K562 (cell line): Measurements from ENCODE around the gene MARS1. TPM values are rescaled to one million over a fixed set of nuclear protein-coding genes. Genes with fewer than 3 reads are reported as not detected.

Source experiments
- ATAC-seq: fragments of 200-7000 bp; cut with Tn5 transposase; 3 replicates; pipeline ENCODE4 v1.9.1; 2020; ENCODE audit warnings: moderate library complexity
- BruUV-seq: library from RNA; stranded (reverse); fragments of 400-500 nt; replicated peaks from 2 replicates; lab custom pipeline; 2021; lab: Mats Ljungman, UMichigan
- CTCF ChIA-PET: fragments of 300-600 bp; formaldehyde crosslinking; extraction: SDS; loops from one replicate; lab custom pipeline; 2021; ENCODE audit warnings: low intra/inter-chr PET ratio; lab: Yijun Ruan, JAX
- POLR2A ChIA-PET: fragments of 300-600, 350-650 bp; sonication (Branson Sonifier 250); formaldehyde crosslinking; extraction: SDS; loops from one replicate; lab custom pipeline; 2021; ENCODE audit warnings: antibody characterized with exemption, inconsistent platforms; lab: Yijun Ruan, JAX
- DNase-seq, 4 experiments: peaks; one replicate each; pipeline versions ENCODE4 v3.0.0 to v3.0.0-alpha.2; 2011 to 2018; ENCODE audit warnings: low spot score in 3 of 4, mixed read lengths in 3 of 4; ENCODE audit errors: extremely low read depth in 1 of 4
- FAIRE-seq: peaks from 2 replicates; lab custom pipeline; 2011; peaks lifted over from hg19 to GRCh38; lab: Jason Lieb, UNC
- H2AFZ ChIP-seq: 2 replicates; pipeline ENCODE4 v1.6.0; 2011; ENCODE audit warnings: low read depth, low read length, control low read depth, inconsistent platforms
- H3K27ac ChIP-seq: fragments of 200-600 bp; 3 replicates; pipeline ENCODE4 v1.8.0; 2011; ENCODE audit warnings: low read depth, mild to moderate bottlenecking, control low read depth, inconsistent platforms, low read length, moderate library complexity, mixed read lengths; ENCODE audit errors: extremely low read depth
- H3K27me3 ChIP-seq, 2 experiments: fragments of 300-600 bp in 1 of 2; 2 replicates in 1 of 2; 3 replicates in 1 of 2; pipeline versions ENCODE4 v1.6.0 to v1.8.0; 2011; ENCODE audit warnings: inconsistent platforms in 2 of 2, low read length in 2 of 2, mild to moderate bottlenecking in 1 of 2, mixed read lengths in 1 of 2, moderate library complexity in 1 of 2; ENCODE audit not compliant: control insufficient read depth in 2 of 2, insufficient read depth in 2 of 2
- H3K36me3 ChIP-seq: fragments of 300-600 bp; 3 replicates; pipeline ENCODE4 v1.8.0; 2011; ENCODE audit warnings: mild to moderate bottlenecking, low read length, inconsistent platforms; ENCODE audit not compliant: control insufficient read depth, insufficient read depth
- H3K4me1 ChIP-seq, 2 experiments: fragments of 200-600 bp in 1 of 2; replicated peaks in 1 of 2; 2 replicates in 1 of 2; 3 replicates in 1 of 2; pipeline versions ENCODE4 v1.5.1 to v1.8.0; 2011; ENCODE audit warnings: inconsistent platforms in 2 of 2, low read length in 2 of 2, mild to moderate bottlenecking in 1 of 2, mixed read lengths in 1 of 2, moderate library complexity in 1 of 2; ENCODE audit not compliant: control insufficient read depth in 2 of 2, insufficient read depth in 2 of 2
- H3K4me2 ChIP-seq: 2 replicates; pipeline ENCODE4 v1.6.1; 2011; ENCODE audit warnings: low read length, control low read depth, inconsistent platforms, mixed read lengths; ENCODE audit not compliant: insufficient read depth
- H3K4me3 ChIP-seq: fragments of 200-600 bp; sonication (generic), shearing (Covaris generic); 2 replicates; pipeline ENCODE4 v1.5.1; 2016; ENCODE audit warnings: control low read depth, inconsistent platforms
- H3K79me2 ChIP-seq: fragments of 200-600 bp; 3 replicates; pipeline ENCODE4 v1.8.0; 2011; ENCODE audit warnings: low read length, inconsistent platforms; ENCODE audit not compliant: control insufficient read depth, insufficient read depth
- H3K9ac ChIP-seq, 2 experiments: 2 replicates each; pipeline versions ENCODE4 v1.6.0 to v1.6.1; 2011; ENCODE audit warnings: low read depth in 2 of 2, low read length in 2 of 2, control low read depth in 1 of 2, inconsistent platforms in 1 of 2, mild to moderate bottlenecking in 1 of 2, mixed read lengths in 1 of 2; ENCODE audit not compliant: insufficient read depth in 1 of 2
- H3K9me1 ChIP-seq: one replicate; pipeline ENCODE4 v1.6.0; 2011; ENCODE audit warnings: inconsistent platforms, mild to moderate bottlenecking, low read length, moderate library complexity; ENCODE audit not compliant: control insufficient read depth, insufficient read depth
- H3K9me3 ChIP-seq: replicated peaks from 2 replicates; pipeline ENCODE4 v1.5.1; 2011; ENCODE audit warnings: low read depth, low read length, inconsistent platforms; ENCODE audit not compliant: control insufficient read depth, insufficient read depth
- H4K20me1 ChIP-seq: replicated peaks from 2 replicates; pipeline ENCODE4 v1.6.1; 2011; ENCODE audit warnings: low read length, inconsistent platforms, mixed read lengths; ENCODE audit not compliant: control insufficient read depth, insufficient read depth
- BDP1 ChIP-seq: IDR thresholded peaks from 3 replicates; pipeline ENCODE4 v1.6.1; 2011; ENCODE audit not compliant: insufficient read length, insufficient read depth
- BMI1 ChIP-seq: fragments of 150-350 bp; IDR thresholded peaks from 2 replicates; pipeline ENCODE4 v1.6.1; 2014; ENCODE audit warnings: low read length
- HMGN3 ChIP-seq: IDR thresholded peaks from 2 replicates; pipeline ENCODE4 v1.6.1; 2011; ENCODE audit warnings: borderline replicate concordance, low read depth, mild to moderate bottlenecking, mixed read lengths, low read length; ENCODE audit not compliant: insufficient read length; ENCODE audit errors: extremely low read depth
- MAFK ChIP-seq: IDR thresholded peaks from 2 replicates; pipeline ENCODE4 v1.6.1; 2011; ENCODE audit warnings: low read length, improper control_type of control experiment
- MYC ChIP-seq, 2 experiments: fragments of 250-450 bp in 1 of 2; sonication (Bioruptor Pico) in 1 of 2; IDR thresholded peaks; 2 replicates each; pipeline versions ENCODE4 v1.5.1 to v1.6.1; 2012 to 2021; ENCODE audit warnings: low read depth in 2 of 2, borderline replicate concordance in 1 of 2, improper control_type of control experiment in 1 of 2, low read length in 1 of 2, mild to moderate bottlenecking in 1 of 2, moderate library complexity in 1 of 2
- NFE2 ChIP-seq: IDR thresholded peaks from 2 replicates; pipeline ENCODE4 v1.6.1; 2014; ENCODE audit warnings: antibody characterized with exemption, low read depth
- NFXL1 ChIP-seq: fragments of 450-650 bp; formaldehyde crosslinking; IDR thresholded peaks from 2 replicates; pipeline ENCODE4 v1.4.0; 2021; ENCODE audit warnings: mild to moderate bottlenecking
- RBFOX2 ChIP-seq: fragments of 200-400 bp; formaldehyde crosslinking; IDR thresholded peaks from 2 replicates; pipeline ENCODE4 v1.6.1; 2017; ENCODE audit warnings: low read depth, mild to moderate bottlenecking, low read length, moderate library complexity
- SRSF3 ChIP-seq: fragments of 200-400 bp; formaldehyde crosslinking; IDR thresholded peaks from 2 replicates; pipeline ENCODE4 v1.6.1; 2016; ENCODE audit warnings: mild to moderate bottlenecking, low read length, moderate library complexity; ENCODE audit not compliant: insufficient read depth
- SUPT5H ChIP-seq: fragments of 450-650 bp; IDR thresholded peaks from 2 replicates; pipeline ENCODE4 v1.6.1; 2016
- WHSC1 ChIP-seq: IDR thresholded peaks from one replicate; pipeline ENCODE4 v1.6.1; 2012; ENCODE audit warnings: low read length, control low read depth, inconsistent platforms
- ZNF197 ChIP-seq: fragments of 200-800 bp; sonication (Bioruptor generic); IDR thresholded peaks from 2 replicates; pipeline ENCODE4 v1.6.1; 2016; ENCODE audit warnings: low read depth, missing genetic modification characterization, missing compliant biosample characterization
- ZNF589 ChIP-seq: fragments of 200-800 bp; sonication (Bioruptor generic); IDR thresholded peaks from 2 replicates; pipeline ENCODE4 v1.6.1; 2016; ENCODE audit warnings: low read depth, missing genetic modification characterization, missing compliant biosample characterization
- WGBS: fragments of 100-300 bp; shearing (Covaris generic); methylation state at CpG from one replicate; pipeline ENCODE4 v1.1.6; 2016; ENCODE audit warnings: low coverage, mixed read lengths; ENCODE audit not compliant: insufficient coverage; ENCODE audit errors: missing lambda C conversion rate; 5-methylcytosine and 5-hydroxymethylcytosine counted together
- in situ Hi-C: fragments of 300-500 bp; cut with MboI; formaldehyde crosslinking; loops from 4 replicates; pipeline ENCODE4 v1.15.0; 2018; ENCODE audit warnings: inconsistent platforms, mixed read lengths
- intact Hi-C: fragments of 100-400 bp; cut with micrococcal nuclease; formaldehyde crosslinking; loops from 2 replicates; pipeline ENCODE4 v1.14.2; 2022
- polyA plus RNA-seq, 8 experiments: library from polyadenylated mRNA; depleted of rRNA in 4 of 8; stranded (reverse) in 5 of 8; unstranded in 3 of 8; fragments of >200 nt; fragmentation: Nextera tagmentation in 2 of 8; fragmentation: Illumina TruSeq in 1 of 8; extraction: Ambion mirVana in 2 of 8; extraction: Trizol in 1 of 8; gene quantifications; 2 replicates each; pipeline versions ENCODE4 v1.2.1 to v1.2.3, GENCODE V29; 2011 to 2014; ENCODE audit warnings: inconsistent platforms in 1 of 8, missing spikeins in 1 of 8
- total RNA-seq, 7 experiments: library from RNA; depleted of rRNA in 6 of 7; stranded (reverse); fragments of >200 nt in 6 of 7; fragmentation: Illumina TruSeq in 2 of 7; extraction: Trizol in 2 of 7; gene quantifications; 2 replicates each; pipeline versions ENCODE4 v1.2.1 to v1.2.3, GENCODE V29; 2011 to 2021; ENCODE audit warnings: low replicate concordance in 1 of 7
- TF ChIP-seq, protein P1 (sequence below): sonication (generic); formaldehyde crosslinking; IDR thresholded peaks from 2 replicates; pipeline ENCODE4 v1.8.1; 2023; ENCODE audit warnings: missing genetic modification reagents, mild to moderate bottlenecking, borderline replicate concordance
- TF ChIP-seq, protein P2 (sequence below), 2 experiments: fragments of 450-650 bp; IDR thresholded peaks; 2 replicates each; pipeline ENCODE4 v1.6.1; 2016
- TF ChIP-seq, protein P3 (sequence below): sonication (generic); formaldehyde crosslinking; IDR thresholded peaks from 2 replicates; pipeline ENCODE4 v1.8.0; 2022; ENCODE audit warnings: missing genetic modification reagents, mild to moderate bottlenecking, moderate library complexity, borderline replicate concordance

MARS1 gene
- total and polyA plus RNA-seq, 9 of the 15 experiments (the other 6 are each of a cell fraction or from before 2014, with no cell fraction given) = 117 to 382 (median 220) TPM

- ATAC-seq (no peak), DNase-seq (no peak)
- peaks cover 35% of the 10 kb centered on the region for H3K79me2 ChIP-seq
- H3K9ac ChIP-seq = peak overlapping the region in 1 of 2 experiments; percentile 47; a peak in 1 of 4 replicates
- BruUV-seq = no TSS peak
- H3K27me3 ChIP-seq = no peaks in the 10 kb centered on the region
- TF ChIP-seq SUPT5H = no peak
- no peak for TF ChIP-seq SRSF3
- no peak for TF ChIP-seq ZNF589 (CRISPR knock-in tag)
- TF ChIP-seq, protein P1, sequence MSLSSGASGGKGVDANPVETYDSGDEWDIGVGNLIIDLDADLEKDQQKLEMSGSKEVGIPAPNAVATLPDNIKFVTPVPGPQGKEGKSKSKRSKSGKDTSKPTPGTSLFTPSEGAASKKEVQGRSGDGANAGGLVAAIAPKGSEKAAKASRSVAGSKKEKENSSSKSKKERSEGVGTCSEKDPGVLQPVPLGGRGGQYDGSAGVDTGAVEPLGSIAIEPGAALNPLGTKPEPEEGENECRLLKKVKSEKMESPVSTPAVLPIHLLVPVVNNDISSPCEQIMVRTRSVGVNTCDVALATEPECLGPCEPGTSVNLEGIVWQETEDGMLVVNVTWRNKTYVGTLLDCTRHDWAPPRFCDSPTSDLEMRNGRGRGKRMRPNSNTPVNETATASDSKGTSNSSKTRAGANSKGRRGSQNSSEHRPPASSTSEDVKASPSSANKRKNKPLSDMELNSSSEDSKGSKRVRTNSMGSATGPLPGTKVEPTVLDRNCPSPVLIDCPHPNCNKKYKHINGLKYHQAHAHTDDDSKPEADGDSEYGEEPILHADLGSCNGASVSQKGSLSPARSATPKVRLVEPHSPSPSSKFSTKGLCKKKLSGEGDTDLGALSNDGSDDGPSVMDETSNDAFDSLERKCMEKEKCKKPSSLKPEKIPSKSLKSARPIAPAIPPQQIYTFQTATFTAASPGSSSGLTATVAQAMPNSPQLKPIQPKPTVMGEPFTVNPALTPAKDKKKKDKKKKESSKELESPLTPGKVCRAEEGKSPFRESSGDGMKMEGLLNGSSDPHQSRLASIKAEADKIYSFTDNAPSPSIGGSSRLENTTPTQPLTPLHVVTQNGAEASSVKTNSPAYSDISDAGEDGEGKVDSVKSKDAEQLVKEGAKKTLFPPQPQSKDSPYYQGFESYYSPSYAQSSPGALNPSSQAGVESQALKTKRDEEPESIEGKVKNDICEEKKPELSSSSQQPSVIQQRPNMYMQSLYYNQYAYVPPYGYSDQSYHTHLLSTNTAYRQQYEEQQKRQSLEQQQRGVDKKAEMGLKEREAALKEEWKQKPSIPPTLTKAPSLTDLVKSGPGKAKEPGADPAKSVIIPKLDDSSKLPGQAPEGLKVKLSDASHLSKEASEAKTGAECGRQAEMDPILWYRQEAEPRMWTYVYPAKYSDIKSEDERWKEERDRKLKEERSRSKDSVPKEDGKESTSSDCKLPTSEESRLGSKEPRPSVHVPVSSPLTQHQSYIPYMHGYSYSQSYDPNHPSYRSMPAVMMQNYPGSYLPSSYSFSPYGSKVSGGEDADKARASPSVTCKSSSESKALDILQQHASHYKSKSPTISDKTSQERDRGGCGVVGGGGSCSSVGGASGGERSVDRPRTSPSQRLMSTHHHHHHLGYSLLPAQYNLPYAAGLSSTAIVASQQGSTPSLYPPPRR (CRISPR knock-in tag) = no peak
- TF ChIP-seq, protein P2, sequence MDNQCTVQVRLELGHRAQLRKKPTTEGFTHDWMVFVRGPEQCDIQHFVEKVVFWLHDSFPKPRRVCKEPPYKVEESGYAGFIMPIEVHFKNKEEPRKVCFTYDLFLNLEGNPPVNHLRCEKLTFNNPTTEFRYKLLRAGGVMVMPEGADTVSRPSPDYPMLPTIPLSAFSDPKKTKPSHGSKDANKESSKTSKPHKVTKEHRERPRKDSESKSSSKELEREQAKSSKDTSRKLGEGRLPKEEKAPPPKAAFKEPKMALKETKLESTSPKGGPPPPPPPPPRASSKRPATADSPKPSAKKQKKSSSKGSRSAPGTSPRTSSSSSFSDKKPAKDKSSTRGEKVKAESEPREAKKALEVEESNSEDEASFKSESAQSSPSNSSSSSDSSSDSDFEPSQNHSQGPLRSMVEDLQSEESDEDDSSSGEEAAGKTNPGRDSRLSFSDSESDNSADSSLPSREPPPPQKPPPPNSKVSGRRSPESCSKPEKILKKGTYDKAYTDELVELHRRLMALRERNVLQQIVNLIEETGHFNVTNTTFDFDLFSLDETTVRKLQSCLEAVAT (IDR thresholded peaks at IDR 0.05) = no peak
- TF ChIP-seq BDP1 = no peak
- TF ChIP-seq, protein P3, sequence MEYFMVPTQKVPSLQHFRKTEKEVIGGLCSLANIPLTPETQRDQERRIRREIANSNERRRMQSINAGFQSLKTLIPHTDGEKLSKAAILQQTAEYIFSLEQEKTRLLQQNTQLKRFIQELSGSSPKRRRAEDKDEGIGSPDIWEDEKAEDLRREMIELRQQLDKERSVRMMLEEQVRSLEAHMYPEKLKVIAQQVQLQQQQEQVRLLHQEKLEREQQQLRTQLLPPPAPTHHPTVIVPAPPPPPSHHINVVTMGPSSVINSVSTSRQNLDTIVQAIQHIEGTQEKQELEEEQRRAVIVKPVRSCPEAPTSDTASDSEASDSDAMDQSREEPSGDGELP = 0 out of 2 replicates have a peak, but pooled peaks have one; percentile 29
- peak; percentile 58 for TF ChIP-seq RBFOX2
- no peak for TF ChIP-seq ZNF197 (CRISPR knock-in tag)
- TF ChIP-seq MAFK = no peak
- no peak for TF ChIP-seq NFE2
- TF ChIP-seq MYC (IDR thresholded peaks at IDR 0.05; ENCODE audit: low read depth, low read length) = no peak
- TF ChIP-seq MYC (CRISPR knock-in tag; IDR thresholded peaks at IDR 0.05; ENCODE audit: borderline replicate concordance, low read depth) = no peak
- no peak for TF ChIP-seq NFXL1 (CRISPR knock-in tag)
- no peak for TF ChIP-seq HMGN3
- TF ChIP-seq WHSC1 = no peak
- TF ChIP-seq BMI1 = no peak
- TF ChIP-seq, all 486 proteins: peak for 2
- in situ Hi-C loops (no loop called here), intact Hi-C loops (no loop called here)
- WGBS = 95% methylated on average over 4 of the region's 4 CpGs
- H3K27ac ChIP-seq = no peak overlapping the region
- 0 out of 2 replicates have a peak, but pooled peaks cover 3% of the 10 kb centered on the region for H4K20me1 ChIP-seq
- ChIA-PET POLR2A (interaction anchor here (0.6 to 1.4 kb wide), 6 partner anchors 14 to 245 kb away, joined by 3 to 4 read pairs (median 4); partner anchors contain the start of gene DDIT3), CTCF (no interaction called here)
- no peak overlapping the region for H3K4me3 ChIP-seq
- peaks cover 48% of the 10 kb centered on the region for H3K36me3 ChIP-seq
- no peak overlapping the region for H2AFZ ChIP-seq
- H3K9me3 ChIP-seq = no peaks in the 10 kb centered on the region
- peaks cover 7 to 15% of the 10 kb centered on the region in 2 experiments for H3K4me1 ChIP-seq
- no peak overlapping the region for H3K4me2 ChIP-seq
- FAIRE-seq = no peak
- H3K9me1 ChIP-seq = peaks cover 3% of the 10 kb centered on the region
Measured at GRCh38 chr12:57490126-57490525, 2.3 kb downstream of the MARS1 start.
